GM12878 (cell line): ENCODE results near the gene ACOT13. TPM values are rescaled to one million over a fixed set of nuclear protein-coding genes. Genes with fewer than 3 reads are reported as not detected.
A peak's percentile ranks its signal among the peaks of the same experiment; 100 is the strongest.

Source experiments
- CBX5 ChIP-seq: sonication (generic); IDR thresholded peaks from 2 replicates; pipeline ENCODE4 v1.6.1; 2016; ENCODE audit warnings: low read depth, moderate library complexity, mild to moderate bottlenecking, inconsistent platforms
- CREM ChIP-seq: IDR thresholded peaks from 2 replicates; pipeline ENCODE4 v1.6.1; 2014; ENCODE audit warnings: antibody characterized with exemption, low read depth
- DPF2 ChIP-seq: fragments of 450-650 bp; IDR thresholded peaks from 2 replicates; pipeline ENCODE4 v1.6.1; 2017; ENCODE audit warnings: mild to moderate bottlenecking
- GABPA ChIP-seq: IDR thresholded peaks from 2 replicates; pipeline ENCODE4 v1.6.1; 2014; ENCODE audit warnings: antibody characterized with exemption, low read depth, mild to moderate bottlenecking, inconsistent platforms
- GATAD2B ChIP-seq: fragments of 450-650 bp; conservative IDR thresholded peaks from 2 replicates; pipeline ENCODE4 v1.6.1; 2017; ENCODE audit warnings: low read depth, mild to moderate bottlenecking, moderate library complexity
- HCFC1 ChIP-seq: fragments of 150-350 bp; IDR thresholded peaks from 2 replicates; pipeline ENCODE4 v1.6.1; 2014; ENCODE audit warnings: low read length
- HDAC2 ChIP-seq: fragments of 200-600 bp; sonication (generic); IDR thresholded peaks from 2 replicates; pipeline ENCODE4 v1.6.1; 2017
- IKZF1 ChIP-seq: fragments of 450-650 bp; conservative IDR thresholded peaks from 2 replicates; pipeline ENCODE4 v1.6.1; 2017; ENCODE audit warnings: antibody characterized with exemption, mild to moderate bottlenecking
- JUNB ChIP-seq: IDR thresholded peaks from 2 replicates; pipeline ENCODE4 v1.6.1; 2016; ENCODE audit warnings: antibody characterized with exemption, mild to moderate bottlenecking
- NBN ChIP-seq: fragments of 450-650 bp; IDR thresholded peaks from 2 replicates; pipeline ENCODE4 v1.6.1; 2016
- NFYB ChIP-seq: IDR thresholded peaks from 2 replicates; pipeline ENCODE4 v1.6.1; 2011; ENCODE audit warnings: low read depth, mild to moderate bottlenecking, low read length, improper control_type of control experiment, moderate library complexity; ENCODE audit not compliant: insufficient read depth
- POLR2AphosphoS5 ChIP-seq: IDR thresholded peaks from 2 replicates; pipeline ENCODE4 v1.6.1; 2011; ENCODE audit warnings: mild to moderate bottlenecking, low read length, inconsistent platforms
- POU2F2 ChIP-seq: IDR thresholded peaks from 3 replicates; pipeline ENCODE4 v1.6.1; 2011; ENCODE audit warnings: low read depth, mild to moderate bottlenecking, low read length, borderline replicate concordance
- RFX5 ChIP-seq: IDR thresholded peaks from 2 replicates; pipeline ENCODE4 v1.6.1; 2011; ENCODE audit warnings: low read depth, low read length, improper control_type of control experiment
- ZBTB11 ChIP-seq: fragments of 450-650 bp; formaldehyde crosslinking; IDR thresholded peaks from 2 replicates; pipeline ENCODE4 v1.5.0; 2022; ENCODE audit warnings: mild to moderate bottlenecking, missing genetic modification characterization
- ZNF217 ChIP-seq: fragments of 450-650 bp; IDR thresholded peaks from 2 replicates; pipeline ENCODE4 v1.6.1; 2017; ENCODE audit warnings: antibody characterized with exemption, mild to moderate bottlenecking
- polyA plus RNA-seq, 11 experiments: library from polyadenylated mRNA; depleted of rRNA in 4 of 11; unstranded in 6 of 11; stranded (reverse) in 5 of 11; fragments of >200 nt; fragmentation: Nextera tagmentation in 4 of 11; fragmentation: Illumina TruSeq in 1 of 11; extraction: Ambion mirVana in 4 of 11; extraction: Trizol in 1 of 11; gene quantifications; 1 replicate in 1 of 11; 2 replicates in 10 of 11; pipeline versions ENCODE4 v1.2.1 to v1.2.3, GENCODE V29; 2011 to 2016; ENCODE audit warnings: inconsistent platforms in 2 of 11, missing spikeins in 2 of 11, low read depth in 1 of 11
- total RNA-seq, 4 experiments: library from RNA; depleted of rRNA in 3 of 4; stranded (reverse); fragments of >200 nt in 3 of 4; fragmentation: Illumina TruSeq in 1 of 4; extraction: Trizol in 1 of 4; gene quantifications; 2 replicates each; pipeline versions ENCODE4 v1.2.1 to v1.2.3, GENCODE V29; 2013 to 2021
- TF ChIP-seq, protein P1 (sequence below): IDR thresholded peaks from 2 replicates; pipeline ENCODE4 v1.6.1; 2011; ENCODE audit warnings: low read depth, low read length, improper control_type of control experiment, borderline replicate concordance
- TF ChIP-seq, protein P2 (sequence below): fragments of 450-650 bp; conservative IDR thresholded peaks from 2 replicates; pipeline ENCODE4 v1.6.1; 2017; ENCODE audit warnings: mild to moderate bottlenecking, moderate library complexity
- TF ChIP-seq, protein P3 (sequence below): fragments of 450-650 bp; IDR thresholded peaks from 2 replicates; pipeline ENCODE4 v1.6.1; 2017; ENCODE audit warnings: mild to moderate bottlenecking, moderate library complexity
- TF ChIP-seq, protein P4 (sequence below): fragments of 450-650 bp; IDR thresholded peaks from 2 replicates; pipeline ENCODE4 v1.6.1; 2017; ENCODE audit warnings: low read depth, mild to moderate bottlenecking, moderate library complexity

Gene ACOT13
- total and polyA plus RNA-seq, 10 of the 15 experiments (the other 5 are each of a cell fraction or from before 2014, with no cell fraction given): 6.0 to 60.6 (median 36.6) TPM

- TF ChIP-seq, protein P1, sequence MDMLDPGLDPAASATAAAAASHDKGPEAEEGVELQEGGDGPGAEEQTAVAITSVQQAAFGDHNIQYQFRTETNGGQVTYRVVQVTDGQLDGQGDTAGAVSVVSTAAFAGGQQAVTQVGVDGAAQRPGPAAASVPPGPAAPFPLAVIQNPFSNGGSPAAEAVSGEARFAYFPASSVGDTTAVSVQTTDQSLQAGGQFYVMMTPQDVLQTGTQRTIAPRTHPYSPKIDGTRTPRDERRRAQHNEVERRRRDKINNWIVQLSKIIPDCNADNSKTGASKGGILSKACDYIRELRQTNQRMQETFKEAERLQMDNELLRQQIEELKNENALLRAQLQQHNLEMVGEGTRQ: no peak
- TF ChIP-seq ZBTB11 (CRISPR knock-in tag): no peak
- no peak; the same call in none of the 2 replicates for TF ChIP-seq IKZF1
- TF ChIP-seq HDAC2: no peak
- peak; percentile 56; the same call in 1 of the 2 replicates for TF ChIP-seq GATAD2B
- TF ChIP-seq HCFC1: no peak
- TF ChIP-seq ZNF217: no peak
- TF ChIP-seq CBX5: no peak; the same call in 1 of the 2 replicates
- no peak for TF ChIP-seq JUNB
- TF ChIP-seq, protein P2, sequence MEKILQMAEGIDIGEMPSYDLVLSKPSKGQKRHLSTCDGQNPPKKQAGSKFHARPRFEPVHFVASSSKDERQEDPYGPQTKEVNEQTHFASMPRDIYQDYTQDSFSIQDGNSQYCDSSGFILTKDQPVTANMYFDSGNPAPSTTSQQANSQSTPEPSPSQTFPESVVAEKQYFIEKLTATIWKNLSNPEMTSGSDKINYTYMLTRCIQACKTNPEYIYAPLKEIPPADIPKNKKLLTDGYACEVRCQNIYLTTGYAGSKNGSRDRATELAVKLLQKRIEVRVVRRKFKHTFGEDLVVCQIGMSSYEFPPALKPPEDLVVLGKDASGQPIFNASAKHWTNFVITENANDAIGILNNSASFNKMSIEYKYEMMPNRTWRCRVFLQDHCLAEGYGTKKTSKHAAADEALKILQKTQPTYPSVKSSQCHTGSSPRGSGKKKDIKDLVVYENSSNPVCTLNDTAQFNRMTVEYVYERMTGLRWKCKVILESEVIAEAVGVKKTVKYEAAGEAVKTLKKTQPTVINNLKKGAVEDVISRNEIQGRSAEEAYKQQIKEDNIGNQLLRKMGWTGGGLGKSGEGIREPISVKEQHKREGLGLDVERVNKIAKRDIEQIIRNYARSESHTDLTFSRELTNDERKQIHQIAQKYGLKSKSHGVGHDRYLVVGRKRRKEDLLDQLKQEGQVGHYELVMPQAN: 0 out of 2 replicates have a peak, but pooled peaks have one; percentile 62
- TF ChIP-seq POU2F2: no peak
- TF ChIP-seq NBN: no peak
- no peak for TF ChIP-seq RFX5
- no peak for TF ChIP-seq CREM
- no peak for TF ChIP-seq GABPA
- TF ChIP-seq, protein P3, sequence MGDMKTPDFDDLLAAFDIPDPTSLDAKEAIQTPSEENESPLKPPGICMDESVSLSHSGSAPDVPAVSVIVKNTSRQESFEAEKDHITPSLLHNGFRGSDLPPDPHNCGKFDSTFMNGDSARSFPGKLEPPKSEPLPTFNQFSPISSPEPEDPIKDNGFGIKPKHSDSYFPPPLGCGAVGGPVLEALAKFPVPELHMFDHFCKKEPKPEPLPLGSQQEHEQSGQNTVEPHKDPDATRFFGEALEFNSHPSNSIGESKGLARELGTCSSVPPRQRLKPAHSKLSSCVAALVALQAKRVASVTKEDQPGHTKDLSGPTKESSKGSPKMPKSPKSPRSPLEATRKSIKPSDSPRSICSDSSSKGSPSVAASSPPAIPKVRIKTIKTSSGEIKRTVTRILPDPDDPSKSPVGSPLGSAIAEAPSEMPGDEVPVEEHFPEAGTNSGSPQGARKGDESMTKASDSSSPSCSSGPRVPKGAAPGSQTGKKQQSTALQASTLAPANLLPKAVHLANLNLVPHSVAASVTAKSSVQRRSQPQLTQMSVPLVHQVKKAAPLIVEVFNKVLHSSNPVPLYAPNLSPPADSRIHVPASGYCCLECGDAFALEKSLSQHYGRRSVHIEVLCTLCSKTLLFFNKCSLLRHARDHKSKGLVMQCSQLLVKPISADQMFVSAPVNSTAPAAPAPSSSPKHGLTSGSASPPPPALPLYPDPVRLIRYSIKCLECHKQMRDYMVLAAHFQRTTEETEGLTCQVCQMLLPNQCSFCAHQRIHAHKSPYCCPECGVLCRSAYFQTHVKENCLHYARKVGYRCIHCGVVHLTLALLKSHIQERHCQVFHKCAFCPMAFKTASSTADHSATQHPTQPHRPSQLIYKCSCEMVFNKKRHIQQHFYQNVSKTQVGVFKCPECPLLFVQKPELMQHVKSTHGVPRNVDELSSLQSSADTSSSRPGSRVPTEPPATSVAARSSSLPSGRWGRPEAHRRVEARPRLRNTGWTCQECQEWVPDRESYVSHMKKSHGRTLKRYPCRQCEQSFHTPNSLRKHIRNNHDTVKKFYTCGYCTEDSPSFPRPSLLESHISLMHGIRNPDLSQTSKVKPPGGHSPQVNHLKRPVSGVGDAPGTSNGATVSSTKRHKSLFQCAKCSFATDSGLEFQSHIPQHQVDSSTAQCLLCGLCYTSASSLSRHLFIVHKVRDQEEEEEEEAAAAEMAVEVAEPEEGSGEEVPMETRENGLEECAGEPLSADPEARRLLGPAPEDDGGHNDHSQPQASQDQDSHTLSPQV: no peak
- TF ChIP-seq NFYB: no peak
- TF ChIP-seq, protein P4, sequence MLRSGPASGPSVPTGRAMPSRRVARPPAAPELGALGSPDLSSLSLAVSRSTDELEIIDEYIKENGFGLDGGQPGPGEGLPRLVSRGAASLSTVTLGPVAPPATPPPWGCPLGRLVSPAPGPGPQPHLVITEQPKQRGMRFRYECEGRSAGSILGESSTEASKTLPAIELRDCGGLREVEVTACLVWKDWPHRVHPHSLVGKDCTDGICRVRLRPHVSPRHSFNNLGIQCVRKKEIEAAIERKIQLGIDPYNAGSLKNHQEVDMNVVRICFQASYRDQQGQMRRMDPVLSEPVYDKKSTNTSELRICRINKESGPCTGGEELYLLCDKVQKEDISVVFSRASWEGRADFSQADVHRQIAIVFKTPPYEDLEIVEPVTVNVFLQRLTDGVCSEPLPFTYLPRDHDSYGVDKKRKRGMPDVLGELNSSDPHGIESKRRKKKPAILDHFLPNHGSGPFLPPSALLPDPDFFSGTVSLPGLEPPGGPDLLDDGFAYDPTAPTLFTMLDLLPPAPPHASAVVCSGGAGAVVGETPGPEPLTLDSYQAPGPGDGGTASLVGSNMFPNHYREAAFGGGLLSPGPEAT: no peak
- TF ChIP-seq POLR2AphosphoS5: no peak
- TF ChIP-seq DPF2: peak; percentile 55
Observed at GRCh38 chr6:24720131-24720603, 53.3 kb downstream of the ACOT13 start (continued).
